Activated T-cell treated with anti-CD3 and anti-CD28 coated beads for 4 hours (primary cell): ENCODE results near the gene KCNQ1.

Experiments
- DNase-seq: peaks from one replicate; pipeline ENCODE4 v3.0.0-alpha.2; 2020

KCNQ1 gene

GRCh38 chr11:2410616-2411015 lies 34.2 kb upstream of the KCNQ1 start:
- DNase-seq, result no peak

GRCh38 chr11:2411446-2412305 lies 33.1 kb upstream of the KCNQ1 start:
- DNase-seq, result no peak

- DNase-seq, result no peak
These were observed 32.5 kb upstream of the KCNQ1 start for GRCh38 chr11:2412323-2412722.

- DNase-seq, result no peak
These were observed 30.8 kb upstream of the KCNQ1 start for GRCh38 chr11:2413742-2414579.

GRCh38 chr11:2414616-2415015 lies 30.2 kb upstream of the KCNQ1 start:
- DNase-seq, result no peak

GRCh38 chr11:2415171-2415570 lies 29.6 kb upstream of the KCNQ1 start:
- DNase-seq, result no peak

- DNase-seq, result no peak
These were observed 29.0 kb upstream of the KCNQ1 start for GRCh38 chr11:2415601-2416380.

GRCh38 chr11:2416765-2417164 lies 28.0 kb upstream of the KCNQ1 start:
- DNase-seq, result no peak

GRCh38 chr11:2417856-2418692 lies 26.7 kb upstream of the KCNQ1 start:
- no peak for DNase-seq

- no peak for DNase-seq
These were observed 26.0 kb upstream of the KCNQ1 start for GRCh38 chr11:2418693-2419360.

- DNase-seq, result peak; percentile 36
These were observed 24.9 kb upstream of the KCNQ1 start for GRCh38 chr11:2419638-2420501.

GRCh38 chr11:2420502-2421225 lies 24.1 kb upstream of the KCNQ1 start:
- DNase-seq, result peak; percentile 60

- DNase-seq, result no peak
These were observed 23.4 kb upstream of the KCNQ1 start for GRCh38 chr11:2421226-2421994.

- no peak for DNase-seq
These were observed 22.8 kb upstream of the KCNQ1 start for GRCh38 chr11:2421996-2422395.

- DNase-seq, result no peak
These were observed 22.2 kb upstream of the KCNQ1 start for GRCh38 chr11:2422461-2423156.

- DNase-seq, result no peak
These were observed 21.4 kb upstream of the KCNQ1 start for GRCh38 chr11:2423157-2424025.

- no peak for DNase-seq
These were observed 19.9 kb upstream of the KCNQ1 start for GRCh38 chr11:2424811-2425495.
